NCI-H187 treated with DMSO at 0.1 percent for 48 hours (cell line): ENCODE data around the gene SPTLC2.
"Not testable (repeated sequence)": the region's sequence is repeated elsewhere in the genome, so short reads cannot be mapped to it uniquely, and the experiment has no call there.

Experiments used
- DNase-seq: peaks from one replicate; lab custom pipeline; 2025; lab: John Stamatoyannopoulos, UW

Gene SPTLC2, protein sequence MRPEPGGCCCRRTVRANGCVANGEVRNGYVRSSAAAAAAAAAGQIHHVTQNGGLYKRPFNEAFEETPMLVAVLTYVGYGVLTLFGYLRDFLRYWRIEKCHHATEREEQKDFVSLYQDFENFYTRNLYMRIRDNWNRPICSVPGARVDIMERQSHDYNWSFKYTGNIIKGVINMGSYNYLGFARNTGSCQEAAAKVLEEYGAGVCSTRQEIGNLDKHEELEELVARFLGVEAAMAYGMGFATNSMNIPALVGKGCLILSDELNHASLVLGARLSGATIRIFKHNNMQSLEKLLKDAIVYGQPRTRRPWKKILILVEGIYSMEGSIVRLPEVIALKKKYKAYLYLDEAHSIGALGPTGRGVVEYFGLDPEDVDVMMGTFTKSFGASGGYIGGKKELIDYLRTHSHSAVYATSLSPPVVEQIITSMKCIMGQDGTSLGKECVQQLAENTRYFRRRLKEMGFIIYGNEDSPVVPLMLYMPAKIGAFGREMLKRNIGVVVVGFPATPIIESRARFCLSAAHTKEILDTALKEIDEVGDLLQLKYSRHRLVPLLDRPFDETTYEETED

DNA sequence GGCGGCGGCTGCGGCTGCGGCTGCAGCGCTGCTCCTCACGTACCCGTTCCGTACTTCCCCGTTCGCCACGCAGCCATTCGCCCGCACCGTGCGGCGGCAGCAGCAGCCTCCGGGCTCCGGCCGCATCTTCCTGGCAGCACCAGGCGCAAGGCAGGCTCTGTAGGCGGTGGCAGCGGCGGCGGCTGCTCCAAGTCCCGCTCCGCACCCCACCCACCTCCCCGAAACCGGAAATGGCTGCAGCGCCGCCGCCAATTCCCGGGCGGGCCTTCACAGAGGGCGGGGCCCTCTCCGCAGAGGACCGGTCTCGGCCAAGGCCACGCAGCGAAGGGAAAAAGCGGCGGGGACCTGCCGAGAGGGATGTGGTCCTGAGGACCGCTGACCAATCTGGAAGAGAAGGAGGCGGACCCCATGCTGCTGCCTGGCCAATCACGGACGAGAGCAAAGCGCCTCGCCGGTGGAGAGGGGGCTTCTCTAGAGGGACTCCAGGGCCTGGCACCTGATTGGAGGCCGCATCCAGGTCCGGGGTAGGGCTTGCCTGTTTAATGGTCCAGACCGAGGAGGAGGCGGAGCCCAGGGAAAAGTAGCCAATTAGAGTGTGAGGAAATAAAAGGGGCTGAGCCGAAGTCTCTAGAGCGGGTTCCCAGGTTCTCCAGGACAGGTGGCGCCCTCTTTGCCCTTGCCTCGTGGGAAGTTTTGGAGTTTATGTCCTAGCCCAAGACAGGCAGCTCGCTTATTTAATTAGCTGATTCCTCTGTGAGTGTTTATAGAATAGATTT is at the start of gene SPTLC2:
Gene SPTLC2, minus strand, starts transcription at position 184 of the 776 bp plus-strand sequence. Its CDS starts 58 bp downstream, at position 126.
- DNase-seq, result peak; percentile 98

DNA sequence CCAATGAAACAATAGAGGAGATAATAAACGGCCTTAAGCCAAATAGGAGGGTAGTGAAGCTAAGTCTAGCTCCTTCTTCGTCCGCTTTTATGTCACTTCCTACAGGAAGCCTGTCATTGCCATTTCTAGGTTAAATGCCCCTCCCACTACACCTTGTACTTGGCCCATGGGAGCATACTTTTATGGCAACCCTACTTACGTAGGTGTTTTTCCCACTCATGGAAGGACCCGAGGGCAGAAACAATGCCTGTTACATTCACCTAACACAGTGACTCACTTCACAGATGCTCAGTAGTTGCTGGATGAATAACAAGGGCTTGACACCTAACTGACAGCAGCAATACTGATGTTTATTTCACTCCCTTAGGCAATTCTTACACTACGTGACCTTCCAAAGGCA is 46.9 kb upstream of the SPTLC2 start:
- DNase-seq, result no peak

DNA sequence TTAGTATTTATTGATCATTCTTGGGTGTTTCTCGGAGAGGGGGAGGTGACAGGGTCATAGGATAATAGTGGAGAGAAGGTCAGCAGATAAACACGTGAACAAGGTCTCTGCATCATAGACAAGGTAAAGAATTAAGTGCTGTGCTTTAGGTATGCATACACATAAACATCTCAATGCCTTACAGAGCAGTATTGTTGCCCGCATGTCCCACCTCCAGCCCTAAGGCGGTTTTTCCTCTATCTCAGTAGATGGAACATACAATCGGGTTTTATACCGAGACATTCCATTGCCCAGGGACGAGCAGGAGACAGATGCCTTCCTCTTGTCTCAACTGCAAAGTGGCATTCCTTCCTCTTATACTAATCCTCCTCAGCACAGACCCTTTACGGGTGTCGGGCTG is 45.1 kb upstream of the SPTLC2 start:
- DNase-seq, result not testable (repeated sequence)

DNA sequence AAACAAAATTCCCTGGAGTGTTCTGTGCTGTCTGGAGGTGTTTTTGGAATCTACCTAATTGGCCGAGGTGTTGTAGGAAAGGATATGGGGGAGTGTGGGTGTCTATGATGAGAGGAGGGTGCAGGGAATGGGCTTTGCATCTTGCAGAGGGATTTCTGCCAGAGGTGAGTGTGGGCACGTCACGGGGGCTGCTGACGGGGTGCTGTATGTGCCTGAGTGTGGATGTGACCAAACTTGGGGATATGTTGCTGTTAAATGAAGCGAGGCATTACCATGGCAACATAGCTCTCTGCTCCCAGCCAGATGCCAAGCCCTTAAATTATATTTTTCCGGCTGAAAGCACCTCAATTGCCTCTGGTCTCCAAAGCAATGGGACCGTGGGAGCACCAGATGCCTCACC is 44.3 kb upstream of the SPTLC2 start:
- peak; percentile 97 for DNase-seq

DNA sequence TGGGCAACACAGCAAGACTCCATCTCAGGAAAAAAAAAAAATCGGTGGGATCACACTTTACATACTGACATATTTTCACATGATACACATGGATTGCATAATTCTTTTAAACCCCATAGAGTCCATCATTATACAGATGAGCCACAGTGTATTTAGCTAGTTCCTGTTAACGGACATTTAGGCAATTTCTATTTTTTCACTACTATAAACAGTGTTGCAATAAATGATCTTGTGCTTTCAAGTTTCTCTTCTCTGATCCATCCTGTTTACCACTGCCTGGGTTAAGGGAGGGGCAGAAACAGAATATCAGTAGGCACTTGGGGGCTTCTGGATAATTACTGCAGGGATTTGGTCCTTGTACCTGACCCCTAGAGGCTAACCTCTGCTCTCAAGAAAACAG is 43.4 kb upstream of the SPTLC2 start:
- DNase-seq, result no peak

DNA sequence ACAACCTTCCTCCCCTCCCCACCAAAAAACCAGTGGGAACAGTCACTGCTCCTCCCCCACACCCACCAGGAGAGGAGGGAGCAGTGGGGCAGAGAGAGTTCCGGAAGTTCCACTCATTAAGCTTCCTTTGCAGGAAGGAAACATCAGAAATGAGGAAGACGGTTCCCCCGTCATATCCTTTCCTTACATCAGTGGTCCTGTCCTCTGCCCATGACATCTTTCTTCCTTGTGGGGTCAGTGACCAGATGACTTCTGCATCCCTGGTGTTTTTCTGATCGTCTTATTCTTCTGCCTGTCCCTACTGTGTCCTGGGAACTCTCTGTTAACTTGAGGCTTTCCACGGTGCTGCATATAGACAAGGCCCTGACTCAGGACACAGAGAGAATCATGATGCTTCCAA is 40.8 kb upstream of the SPTLC2 start:
- no peak for DNase-seq

DNA sequence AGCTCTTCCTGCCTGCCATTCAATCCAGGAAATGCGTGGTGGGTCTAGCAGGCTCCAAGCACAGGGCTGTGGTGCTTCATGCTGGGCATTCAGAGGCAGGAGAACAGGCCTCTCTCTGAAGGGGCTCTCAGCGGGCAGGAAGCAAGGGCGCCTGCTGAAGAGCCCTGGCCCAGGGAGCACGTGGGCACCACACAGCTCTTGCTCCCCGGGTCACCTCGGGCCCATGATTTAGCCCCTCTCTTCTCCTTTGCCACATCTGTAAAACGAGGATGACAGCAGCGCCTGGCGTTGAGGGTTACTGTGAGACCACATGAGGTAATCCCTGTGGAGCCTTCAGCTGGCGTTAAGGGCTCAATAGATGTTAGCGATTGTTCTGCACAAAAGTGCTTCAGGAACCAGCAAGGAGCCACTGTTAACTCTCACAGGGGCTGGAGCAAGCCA is 37.6 kb upstream of the SPTLC2 start:
- peak; percentile 87 for DNase-seq

DNA sequence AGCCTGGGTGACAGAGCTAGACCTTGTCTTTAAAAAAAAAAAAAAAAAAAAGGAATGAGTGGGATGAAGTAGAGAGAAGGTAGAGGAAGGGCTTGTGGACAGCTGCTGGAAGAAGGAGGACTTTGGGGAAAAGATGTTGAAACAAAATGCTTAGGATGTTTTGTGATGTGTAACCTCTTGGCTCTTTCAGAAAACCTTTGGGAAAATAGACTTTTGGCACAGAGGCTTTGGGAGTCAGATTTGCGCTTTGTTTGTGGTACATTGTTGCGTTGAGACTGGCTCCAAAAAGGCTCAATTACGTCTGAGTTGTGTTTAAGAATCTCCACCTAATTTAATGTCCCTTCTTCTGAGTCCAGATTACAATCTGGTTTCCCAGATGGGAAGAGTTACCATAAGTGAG is 32.9 kb upstream of the SPTLC2 start:
- DNase-seq, result no peak

DNA sequence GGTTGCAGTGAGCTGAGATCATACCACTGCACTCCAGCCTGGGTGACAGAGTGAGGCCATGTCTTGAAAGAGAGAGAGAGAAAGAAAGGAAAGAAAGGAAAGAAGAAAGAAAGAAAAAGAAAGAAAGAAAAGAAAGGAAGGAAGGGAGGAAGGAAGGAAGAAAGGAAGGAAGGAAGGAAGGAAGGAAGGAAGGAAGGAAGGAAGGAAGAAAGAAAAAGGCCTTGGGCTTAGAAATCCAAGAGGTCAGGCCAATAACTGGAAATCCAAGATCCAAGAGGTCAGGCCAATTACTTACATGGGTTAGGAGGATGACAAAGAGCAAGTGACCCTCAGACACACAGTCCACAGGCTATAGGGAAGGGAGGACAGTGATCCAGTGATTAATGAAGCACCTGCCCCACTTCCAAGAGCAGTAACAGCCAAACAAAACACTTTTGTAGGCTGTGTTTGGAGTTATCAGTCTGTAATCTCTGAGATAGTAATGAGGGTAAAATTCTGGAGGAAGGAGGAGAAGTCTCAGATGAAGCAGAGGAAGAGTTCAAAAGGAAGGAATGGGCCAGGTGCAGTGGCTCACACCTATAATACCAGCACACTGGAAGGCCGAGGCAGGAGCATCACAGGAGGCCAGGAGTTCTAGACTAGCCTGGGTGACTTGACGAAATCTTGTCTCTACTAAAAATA is 32.2 kb upstream of the SPTLC2 start:
- DNase-seq, result no peak

DNA sequence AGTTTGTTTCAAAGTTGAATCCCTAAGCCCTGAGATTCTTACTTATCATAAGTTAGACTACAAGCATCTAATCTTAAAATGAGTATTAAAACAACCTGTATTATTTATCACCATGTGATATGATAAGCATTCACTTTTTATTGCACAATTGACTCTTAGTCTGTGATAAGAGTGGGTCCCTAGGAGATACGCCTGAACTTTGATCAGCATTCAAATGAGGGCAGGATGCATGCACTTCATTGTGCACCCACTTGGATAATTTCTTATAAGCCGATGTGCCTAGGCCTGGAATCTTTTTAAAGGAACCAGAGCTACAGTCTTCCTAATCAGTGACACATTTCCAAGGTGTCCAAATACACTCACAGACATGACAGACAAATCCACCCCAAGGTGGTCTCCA is 31.4 kb upstream of the SPTLC2 start:
- no peak for DNase-seq

DNA sequence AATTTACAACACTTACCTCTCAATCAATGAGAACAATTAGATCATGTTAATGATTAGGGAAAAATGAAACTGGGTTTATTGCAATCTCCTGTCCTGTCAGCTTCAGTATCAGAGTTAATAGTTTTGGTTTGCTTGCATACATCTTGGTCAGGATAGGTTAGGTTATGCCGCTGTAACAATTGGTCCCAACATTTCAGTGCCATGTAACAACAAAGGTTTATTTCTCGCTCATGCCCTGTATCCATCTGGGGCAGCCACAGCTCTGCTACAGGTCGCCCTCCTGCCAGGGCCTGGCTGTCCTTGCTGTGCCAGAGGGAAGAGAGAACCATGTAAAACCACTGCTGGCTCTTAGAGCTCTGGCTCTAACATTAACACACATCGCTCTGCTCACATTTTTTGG is 30.5 kb upstream of the SPTLC2 start:
- no peak for DNase-seq

DNA sequence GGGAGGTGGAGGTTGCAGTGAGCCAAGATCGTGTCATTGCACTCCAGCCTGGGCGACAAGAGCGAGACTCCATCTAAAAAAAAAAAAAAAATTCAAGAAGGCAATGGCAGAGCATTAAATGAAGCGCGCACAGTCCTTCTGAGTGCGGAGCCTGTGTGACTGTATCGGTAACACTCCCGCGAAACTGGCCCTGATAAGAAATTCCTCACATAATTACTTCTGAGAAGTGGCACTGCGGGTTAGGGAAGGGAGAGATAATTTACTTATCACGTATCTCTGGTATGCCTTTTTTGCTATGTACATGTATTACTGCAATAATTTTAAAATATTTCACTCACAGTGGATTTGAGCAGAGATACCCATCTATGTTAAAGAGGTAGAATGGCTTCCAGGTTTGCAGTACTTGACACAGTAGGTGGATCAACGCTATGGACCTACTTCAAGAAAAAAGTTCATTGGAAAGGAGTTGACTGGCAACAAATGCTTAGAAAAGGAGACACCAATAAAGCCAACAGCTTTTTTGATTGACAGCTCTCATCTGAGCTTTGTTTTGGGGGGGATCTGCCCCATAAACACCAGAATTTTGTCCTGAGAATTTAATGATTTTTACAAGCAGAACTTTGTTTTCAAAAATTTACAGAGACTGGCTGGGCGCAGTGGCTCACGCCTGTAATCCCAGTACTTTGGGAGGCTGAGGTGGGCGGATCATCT is 29.2 kb upstream of the SPTLC2 start:
- DNase-seq, result no peak

DNA sequence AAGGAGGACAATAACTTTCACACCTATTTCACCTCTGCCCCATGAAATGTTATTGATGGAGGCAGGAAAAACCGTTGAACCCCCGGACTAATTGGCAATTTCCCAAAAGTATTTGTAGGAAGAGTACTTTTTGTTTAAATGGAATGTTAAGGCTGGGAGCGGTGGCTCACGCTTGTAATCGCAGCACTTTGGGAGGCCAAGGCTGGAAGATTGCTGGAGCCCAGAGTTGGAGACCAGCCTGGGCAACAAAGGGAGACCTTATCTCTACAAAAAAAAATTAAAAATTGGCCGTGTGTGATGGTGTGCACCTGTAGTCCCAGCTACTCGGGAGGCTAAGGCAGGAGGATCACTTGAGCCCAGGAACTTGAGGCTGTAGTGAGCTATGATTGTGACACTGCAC is 26.0 kb upstream of the SPTLC2 start:
- DNase-seq, result no peak

DNA sequence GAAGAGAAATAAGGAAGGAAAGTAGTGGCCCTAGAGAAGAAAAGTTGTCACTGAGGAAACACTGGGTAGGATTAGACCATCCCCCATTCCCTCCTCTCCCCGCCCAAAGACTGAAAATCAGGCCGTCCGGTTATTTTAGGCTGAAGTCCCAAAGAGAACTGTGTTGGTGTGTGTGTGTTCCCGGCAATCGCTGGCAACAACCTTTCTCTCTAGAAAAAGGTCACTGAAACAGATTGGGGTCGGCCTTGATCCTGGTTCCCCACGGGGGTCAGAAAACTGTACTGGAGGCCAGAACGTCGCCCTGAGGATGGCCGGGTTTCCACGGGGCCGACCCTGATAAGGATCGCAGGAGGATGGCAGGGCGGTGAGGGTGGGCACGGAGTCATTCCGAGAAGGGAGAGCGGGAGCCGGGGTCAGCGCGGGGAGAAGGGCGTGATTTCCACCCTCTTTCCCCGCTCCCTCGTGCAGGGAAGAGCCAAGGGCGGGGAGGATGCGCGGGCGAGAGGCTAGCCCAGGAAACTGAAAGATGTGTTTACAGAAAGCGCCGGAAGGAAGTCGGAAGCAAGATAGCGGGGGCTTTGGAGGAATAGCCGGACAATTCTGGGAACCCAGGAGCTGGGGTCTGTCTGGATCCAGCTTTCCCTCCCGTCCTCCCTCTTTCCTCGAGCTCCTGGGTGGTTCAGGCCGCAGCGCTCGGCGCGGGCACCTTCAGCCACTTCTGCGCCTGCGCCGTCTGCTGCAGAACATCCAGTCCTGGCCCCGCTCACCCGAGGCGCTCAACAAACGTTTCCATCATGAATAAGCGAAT is 25.3 kb upstream of the SPTLC2 start:
- DNase-seq, result no peak

DNA sequence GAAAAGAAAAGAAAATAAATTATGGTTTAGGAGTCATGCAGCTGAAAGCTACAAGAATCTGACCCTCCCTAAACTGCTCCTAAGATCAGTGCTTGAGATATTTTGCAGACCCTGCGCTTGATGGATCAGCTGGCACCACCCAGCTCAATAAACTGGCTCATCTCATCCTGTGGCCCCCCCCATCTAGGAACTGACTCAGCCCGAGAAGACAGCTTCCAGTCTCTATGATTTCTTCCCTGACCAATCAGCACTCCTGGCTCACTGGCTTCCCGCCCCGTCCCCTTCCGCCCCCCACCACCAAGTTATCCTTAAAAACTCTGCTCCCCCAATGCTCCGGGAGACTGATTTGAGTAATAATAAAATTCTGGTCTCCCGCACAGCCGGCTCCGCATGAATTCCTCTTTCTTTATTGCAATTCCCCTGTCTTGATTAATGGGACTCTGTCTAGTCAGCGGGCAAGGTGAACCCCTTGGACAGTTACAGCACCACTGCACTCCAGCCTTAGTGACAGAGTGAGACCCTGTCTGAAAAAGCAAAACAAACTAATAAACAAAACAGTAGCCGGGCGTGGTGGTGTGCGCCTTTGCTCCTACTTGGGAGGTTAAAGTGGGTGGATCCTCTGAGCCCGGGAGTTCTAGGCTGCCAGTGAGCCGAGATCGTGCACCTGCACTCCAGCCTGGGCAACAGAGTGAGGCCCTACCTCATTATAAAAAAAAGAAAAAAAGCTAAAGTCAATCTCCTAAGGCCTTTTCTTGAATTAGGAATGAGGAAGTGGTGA is 24.5 kb upstream of the SPTLC2 start:
- no peak for DNase-seq

DNA sequence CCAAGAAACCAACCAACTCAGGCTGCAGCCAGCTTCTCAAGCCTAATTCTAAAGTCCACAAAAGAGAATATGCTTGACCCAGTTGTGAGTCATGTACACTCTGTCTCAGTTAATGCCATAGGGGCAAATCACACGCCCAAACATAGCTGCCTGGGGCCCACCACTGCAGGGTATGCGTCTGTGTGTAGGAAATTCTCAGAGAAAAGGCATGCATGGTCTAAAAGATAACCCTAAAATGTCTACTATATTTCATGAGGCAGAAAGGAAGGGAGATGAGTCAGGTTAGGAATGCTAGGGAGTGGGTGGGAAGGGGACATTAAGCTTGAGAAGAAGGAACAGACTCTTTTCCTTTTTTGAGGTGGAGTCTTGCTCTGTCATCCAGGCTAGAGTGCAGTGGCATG is 22.3 kb upstream of the SPTLC2 start:
- DNase-seq, result no peak

DNA sequence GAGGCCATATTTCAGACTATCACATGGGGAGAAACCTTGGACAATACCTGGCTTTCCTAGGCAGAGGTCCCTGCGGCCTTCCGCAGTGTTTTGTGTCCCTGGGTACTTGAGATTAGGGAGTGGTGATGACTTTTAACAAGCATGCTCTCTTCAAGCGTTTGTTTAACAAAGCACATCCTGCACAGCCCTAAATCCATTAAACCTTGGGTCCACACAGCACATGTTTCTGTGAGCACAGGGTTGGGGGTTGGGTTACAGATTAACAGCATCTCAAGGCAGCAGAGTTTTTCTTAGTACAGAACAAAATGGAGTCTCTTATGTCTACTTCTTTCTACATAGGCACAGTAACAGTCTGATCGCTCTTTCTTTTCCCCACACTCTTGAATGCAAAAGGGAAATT is 19.4 kb upstream of the SPTLC2 start:
- DNase-seq, result not testable (repeated sequence)

DNA sequence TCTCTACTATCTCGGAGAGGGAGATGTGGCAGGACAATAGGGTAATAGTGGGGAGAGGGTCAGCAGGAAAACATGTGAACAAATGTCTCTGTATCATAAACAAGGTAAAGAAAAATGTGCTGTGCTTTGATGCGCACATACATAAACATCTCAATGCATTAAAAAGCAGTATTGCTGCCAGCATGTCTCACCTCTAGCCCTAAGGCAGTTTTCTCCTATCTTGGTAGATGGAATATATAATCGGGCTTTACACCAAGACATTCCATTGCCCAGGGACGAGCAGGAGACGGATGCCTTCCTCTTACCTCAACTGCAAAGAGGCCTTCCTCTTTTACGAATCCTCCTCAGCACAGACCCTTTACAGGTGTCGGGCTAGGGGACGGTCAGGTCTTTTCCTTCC is 19.0 kb upstream of the SPTLC2 start:
- DNase-seq, result not testable (repeated sequence)

DNA sequence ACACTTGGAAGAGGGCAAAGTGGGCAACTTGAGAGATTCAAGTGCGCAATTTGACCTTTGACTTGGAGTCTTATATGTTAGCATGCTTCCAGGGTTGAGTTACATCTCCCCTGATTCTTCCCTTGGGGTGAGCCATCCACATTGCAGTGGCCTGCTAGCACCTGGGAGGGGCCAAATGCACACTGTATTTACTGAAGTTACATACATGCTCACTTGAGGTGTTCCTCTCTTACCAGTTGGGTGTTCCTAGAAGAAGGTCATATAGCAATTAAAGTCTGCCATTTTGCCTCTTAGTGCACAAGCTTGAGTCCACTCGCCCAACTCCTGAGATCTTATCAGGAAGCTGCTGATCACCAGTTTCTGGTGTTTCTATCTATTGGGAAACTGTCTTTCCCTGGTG is 13.7 kb upstream of the SPTLC2 start:
- DNase-seq, result no peak

DNA sequence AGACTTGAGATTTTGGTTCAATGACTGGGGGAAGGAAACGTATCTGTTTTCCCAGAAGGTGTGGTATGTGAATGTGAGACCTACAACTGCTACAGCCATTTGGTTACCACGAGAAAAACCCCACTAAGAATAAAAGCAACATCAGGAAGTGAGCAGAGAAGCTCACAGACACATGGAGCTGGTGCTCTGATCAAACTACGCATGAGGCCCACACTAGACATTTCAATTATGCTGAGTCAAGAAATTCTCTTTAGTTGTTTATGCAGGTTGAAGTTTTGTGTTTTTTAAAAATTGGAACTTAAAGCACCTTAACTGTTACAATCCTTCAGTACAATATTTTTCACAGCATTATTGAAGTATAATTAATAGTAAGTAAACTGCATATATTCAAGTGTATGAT is 8.9 kb upstream of the SPTLC2 start:
- no peak for DNase-seq
